Activated T-cell treated with anti-CD3 and anti-CD28 coated beads for 4 hours (primary cell): ENCODE results near the gene ING1.
"Not testable (repeated sequence)": the region's sequence is repeated elsewhere in the genome, so short reads cannot be mapped to it uniquely, and the experiment has no call there.

ENCODE experiments used
- DNase-seq: peaks from one replicate; pipeline ENCODE4 v3.0.0-alpha.2; 2020

ING1 gene, protein sequence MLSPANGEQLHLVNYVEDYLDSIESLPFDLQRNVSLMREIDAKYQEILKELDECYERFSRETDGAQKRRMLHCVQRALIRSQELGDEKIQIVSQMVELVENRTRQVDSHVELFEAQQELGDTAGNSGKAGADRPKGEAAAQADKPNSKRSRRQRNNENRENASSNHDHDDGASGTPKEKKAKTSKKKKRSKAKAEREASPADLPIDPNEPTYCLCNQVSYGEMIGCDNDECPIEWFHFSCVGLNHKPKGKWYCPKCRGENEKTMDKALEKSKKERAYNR

DNA sequence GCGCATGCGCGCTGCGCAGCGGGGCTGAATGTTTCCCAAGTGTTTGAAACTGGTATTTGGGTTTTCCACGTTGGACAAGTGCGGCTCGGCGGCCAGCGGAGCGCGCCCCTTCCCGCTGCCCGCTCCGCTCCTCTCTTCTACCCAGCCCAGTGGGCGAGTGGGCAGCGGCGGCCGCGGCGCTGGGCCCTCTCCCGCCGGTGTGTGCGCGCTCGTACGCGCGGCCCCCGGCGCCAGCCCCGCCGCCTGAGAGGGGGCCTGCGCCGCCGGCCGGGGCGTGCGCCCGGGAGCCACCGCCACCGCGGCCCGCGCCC, at the start of gene ING1:
Gene ING1, plus strand, starts transcription at position 59 of the 311 bp plus-strand sequence. CDS start 450 bp downstream, outside the sequence.
- no peak for DNase-seq

DNA sequence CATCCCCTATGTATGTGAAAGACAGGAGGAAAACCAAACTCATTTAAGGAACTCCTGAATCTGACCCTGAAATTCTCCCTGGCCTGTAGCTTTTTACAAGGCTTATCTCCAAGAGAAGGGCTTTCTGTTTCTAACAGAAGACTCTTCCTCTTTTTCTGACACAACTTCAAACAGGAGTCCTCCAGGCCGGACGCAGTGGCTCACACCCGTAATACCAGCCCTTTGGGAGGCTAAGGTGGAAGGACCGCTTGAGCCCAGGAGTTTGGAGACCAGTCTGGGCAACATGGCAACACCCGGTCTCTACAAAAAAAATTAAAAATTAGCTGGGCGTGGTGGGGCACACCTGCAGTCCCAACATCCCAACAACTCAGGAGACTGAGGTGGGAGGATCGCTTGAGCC, 49.5 kb upstream of the ING1 start:
- DNase-seq = no peak

- DNase-seq = no peak
Observed at GRCh38 chr13:110664673-110665072, 48.8 kb upstream of the ING1 start.

GRCh38 chr13:110665491-110666254, 47.8 kb upstream of the ING1 start:
- DNase-seq = no peak

DNA sequence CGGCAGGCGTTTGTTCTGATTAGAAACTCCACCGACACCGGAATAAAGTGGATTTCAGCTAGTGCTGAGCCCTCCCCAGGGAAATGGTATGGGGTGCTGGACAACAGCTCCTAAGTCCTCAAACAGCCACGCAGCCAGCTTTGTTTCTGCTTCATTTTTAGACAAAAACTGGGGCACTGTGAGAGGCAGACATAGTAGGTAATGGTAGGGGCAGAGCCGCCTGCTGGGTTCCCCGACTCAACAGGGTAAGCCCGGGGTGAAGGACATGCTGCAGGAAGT, 47.3 kb upstream of the ING1 start:
- DNase-seq = no peak

DNA sequence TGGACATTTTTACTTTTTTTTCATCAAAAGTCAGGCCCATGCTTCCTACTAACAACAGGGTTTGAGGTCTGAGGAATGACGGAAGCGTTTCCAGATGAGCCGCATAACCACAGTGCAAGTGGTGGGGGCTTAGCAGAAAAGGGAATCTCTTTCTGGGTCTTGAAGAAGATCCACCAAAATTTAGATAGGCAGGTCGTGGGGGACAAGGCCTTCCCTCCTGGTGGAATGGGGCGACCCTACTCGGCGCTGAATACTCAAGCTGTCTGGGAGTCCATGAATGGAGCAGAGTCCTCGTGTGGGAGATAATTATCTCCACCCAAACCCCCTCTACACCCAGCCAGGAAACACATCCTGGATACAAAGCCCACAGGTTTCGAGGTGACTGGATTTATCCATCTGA, 44.5 kb upstream of the ING1 start:
- DNase-seq = no peak

GRCh38 chr13:110669814-110670213, 43.7 kb upstream of the ING1 start:
- not testable (repeated sequence) for DNase-seq

DNA sequence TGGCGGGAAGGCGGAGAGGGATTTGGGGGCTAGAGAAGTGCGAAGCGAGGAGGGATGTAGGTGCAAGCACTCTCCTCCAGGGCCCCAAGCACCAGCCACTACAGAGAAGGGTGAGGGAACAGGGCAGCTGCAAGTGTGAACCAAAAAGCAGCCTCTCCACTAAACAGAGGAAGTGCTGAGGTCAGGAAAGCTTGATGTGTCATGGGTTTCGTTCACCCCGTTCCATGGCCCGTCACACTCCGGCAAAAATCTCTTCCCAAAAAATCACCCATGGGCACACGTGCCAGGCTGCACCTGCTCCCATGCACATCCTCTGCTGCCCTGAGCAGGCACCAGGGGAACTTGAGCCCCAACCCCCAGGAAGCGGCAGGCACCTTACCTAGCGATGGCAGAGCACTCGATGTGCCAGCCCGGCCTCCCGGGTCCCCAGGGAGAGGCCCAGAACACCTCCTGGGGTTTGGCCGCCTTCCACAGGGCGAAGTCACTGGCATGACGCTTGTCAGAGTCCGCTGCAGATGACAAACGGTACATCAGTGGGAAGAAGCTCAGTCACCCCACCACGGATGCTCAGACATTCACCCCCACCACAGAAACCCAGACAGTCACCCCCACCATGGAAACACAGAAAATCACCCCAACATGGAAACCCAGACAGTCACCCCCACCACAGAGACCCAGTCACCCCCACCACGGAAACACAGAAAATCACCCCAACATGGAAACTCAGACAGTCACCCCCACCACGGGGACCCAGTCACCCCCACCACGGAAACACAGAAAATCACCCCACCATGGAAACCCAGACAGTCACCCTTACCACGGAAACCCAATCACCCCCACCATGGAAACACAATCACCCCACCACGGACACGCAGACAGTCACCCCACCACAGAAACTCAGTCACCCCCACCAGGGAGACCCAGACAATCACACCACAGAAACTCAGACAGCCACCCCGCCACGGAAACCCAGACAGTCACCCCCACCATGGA, 36.6 kb upstream of the ING1 start:
- DNase-seq = no peak

- no peak for DNase-seq
Observed at GRCh38 chr13:110677731-110678545, 35.6 kb upstream of the ING1 start.

DNA sequence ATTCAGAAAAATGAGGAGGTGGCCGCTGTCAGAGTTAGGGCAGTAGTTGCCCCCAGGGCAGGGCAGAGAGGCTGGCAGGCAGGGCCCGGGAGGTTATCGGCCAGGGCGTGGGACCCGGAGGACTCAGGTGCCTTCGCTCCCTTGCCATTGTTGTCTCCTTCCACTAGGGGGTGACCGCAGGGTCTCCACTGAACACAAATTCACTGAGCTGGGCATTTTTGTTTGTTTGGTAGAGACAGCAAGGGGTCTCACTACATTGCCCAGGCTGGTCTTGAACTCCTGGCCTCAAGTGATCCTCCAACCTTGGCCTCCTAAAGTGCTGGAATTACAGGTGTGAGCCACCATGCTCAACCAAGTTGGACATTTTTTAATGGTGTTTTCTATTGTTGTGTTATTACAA, 32.6 kb upstream of the ING1 start:
- DNase-seq = no peak

DNA sequence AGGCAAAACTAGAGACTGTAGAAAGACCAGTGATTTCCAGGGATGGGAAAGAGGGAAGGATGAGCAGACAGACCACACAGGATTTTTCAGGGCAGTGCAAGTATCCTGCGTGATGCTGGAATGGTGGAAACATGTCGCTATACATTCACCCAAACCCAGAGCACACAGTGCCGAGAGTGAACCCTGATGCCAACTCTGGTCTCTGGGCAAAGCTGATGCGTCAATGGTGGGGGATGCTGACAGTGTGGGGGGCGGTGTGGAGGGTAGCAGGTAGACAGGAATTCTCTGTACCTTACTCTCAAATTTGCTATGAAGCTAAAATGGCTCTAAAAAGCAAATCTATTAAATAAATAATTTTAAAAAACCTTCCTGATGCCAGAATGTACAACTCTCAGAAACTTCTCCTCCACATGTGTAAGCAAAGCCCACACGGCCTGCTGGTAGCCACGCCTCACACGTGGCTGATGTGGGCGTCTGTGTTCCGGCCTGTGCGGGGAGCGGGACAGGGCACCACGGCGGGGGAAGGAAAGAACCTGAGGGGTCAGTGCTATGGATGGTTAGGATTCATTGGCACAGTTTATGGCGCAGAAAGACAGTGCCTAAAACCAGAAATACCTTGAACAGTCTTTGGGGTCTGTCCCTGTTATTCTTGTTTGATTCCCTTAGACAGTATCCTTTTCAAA, 31.5 kb upstream of the ING1 start:
- DNase-seq = no peak

DNA sequence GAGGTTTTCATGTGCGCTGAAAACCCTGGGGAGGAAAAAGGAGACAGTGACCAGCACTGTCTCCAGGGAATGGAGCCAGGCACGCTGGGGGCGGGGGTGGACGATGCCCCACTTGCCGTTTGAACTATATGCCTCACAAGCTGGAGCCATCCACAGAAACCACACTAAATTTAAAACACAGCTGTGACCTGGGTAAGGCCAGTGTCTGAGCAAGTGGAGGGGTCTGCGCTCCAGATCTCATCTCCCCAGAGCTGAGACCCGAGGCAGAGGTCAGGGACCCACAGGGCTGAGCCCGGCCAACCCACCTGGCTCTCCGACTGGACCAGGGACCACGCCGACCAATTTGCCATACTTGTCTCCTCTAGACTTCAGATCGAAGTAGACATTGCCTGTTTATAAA, 30.8 kb upstream of the ING1 start:
- no peak for DNase-seq

- no peak for DNase-seq
Observed at GRCh38 chr13:110683203-110683883, 30.2 kb upstream of the ING1 start.

- DNase-seq = no peak
Observed at GRCh38 chr13:110683921-110684320, 29.6 kb upstream of the ING1 start.

- no peak for DNase-seq
Observed at GRCh38 chr13:110684388-110685056, 29.0 kb upstream of the ING1 start.

DNA sequence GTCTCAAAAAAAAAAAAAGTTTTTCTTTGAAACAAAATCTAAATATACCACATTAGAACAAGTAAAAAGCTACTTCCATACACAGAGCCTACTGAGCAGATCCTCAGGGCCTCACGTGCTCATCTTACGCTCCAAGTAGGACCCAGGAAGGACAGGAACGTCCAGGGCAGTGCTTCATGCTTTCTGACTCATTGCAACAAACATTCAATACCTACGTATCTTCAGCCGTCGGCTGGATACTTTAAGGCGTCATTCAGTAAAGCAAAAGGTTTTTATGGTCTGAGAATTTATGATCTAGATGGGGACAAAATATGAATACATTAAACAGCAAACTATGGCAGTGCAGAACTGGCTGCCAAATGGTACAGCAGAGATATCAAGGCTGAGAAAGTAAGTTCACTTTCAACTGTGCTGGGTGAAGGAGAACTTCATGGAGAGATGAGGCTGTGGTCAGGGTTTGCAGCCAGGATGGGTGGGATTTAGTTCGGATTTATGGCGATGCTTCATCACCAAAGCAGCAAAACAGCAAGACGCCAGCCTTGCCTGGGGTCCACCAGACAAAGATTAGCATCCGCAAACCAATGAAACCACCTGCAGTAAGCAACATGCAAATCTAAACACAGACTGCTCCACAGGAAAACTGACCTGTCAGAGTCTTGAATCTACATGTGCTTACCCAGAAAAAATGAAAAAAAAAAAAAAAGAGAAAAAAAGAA, 28.0 kb upstream of the ING1 start:
- DNase-seq = no peak

DNA sequence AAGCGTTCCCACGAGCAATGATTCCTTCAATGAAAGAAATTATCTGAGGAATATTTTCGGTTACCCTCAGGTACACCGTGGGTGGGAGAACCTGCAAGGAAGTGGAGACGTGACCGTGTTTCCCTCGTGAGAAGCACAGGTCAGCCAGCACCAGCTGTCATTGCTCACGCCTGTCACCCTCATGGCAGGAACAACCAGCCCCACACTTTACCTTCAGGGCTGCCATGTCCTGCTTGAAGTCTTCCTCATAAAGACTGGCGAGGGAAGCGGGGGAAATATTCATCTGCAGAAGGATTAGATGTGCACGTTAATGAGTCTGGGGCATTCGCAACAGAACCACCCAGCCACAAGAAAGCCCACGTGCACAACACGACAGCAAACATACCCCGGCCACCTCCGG, 25.8 kb upstream of the ING1 start:
- no peak for DNase-seq

GRCh38 chr13:110689041-110689440, 24.5 kb upstream of the ING1 start:
- no peak for DNase-seq

DNA sequence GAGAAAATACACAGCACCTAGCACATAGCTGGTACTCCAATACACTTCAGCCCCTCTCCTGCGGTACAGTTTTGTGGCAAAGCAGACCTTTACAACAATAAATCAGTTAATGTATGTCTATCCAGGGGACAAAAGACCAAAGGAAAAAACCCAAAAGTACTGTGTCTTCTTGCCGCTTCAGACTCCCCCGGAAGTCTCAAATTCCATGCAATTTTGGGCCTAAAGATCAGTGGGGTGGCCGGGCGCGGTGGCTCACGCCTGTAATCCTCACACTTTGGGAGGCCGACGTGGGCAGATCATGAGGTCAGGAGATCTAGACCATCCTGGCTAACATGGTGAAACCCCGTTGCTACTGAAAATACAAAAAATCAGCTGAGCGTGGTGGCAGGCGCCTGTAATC, 23.8 kb upstream of the ING1 start:
- DNase-seq = no peak

DNA sequence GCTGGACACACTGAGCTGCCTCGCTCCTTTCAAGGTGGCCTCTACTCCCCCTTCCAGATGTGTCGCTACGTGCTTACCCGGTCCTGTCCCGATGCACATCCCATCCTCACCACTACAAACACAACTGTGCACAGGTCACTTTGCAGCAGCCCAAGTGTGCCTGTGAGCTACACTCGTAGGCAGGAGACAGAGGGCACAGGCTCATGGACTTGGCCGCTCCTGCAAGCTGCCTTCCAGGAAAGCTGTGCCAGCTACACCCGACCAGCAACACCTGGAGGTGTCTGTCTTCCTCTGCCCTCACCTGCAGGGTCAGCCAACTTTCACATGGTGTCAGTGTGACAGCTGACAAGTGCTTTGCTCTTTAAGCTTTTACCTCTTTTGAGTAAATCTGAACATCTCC, 23.0 kb upstream of the ING1 start:
- DNase-seq = no peak
